WERI-Rb-1 (cell line): ENCODE results near the gene DPEP1.

ENCODE experiments used
- DNase-seq: peaks from one replicate; pipeline ENCODE4 v3.0.0-alpha.2; 2020
- H3K27ac ChIP-seq: fragments of 250-450 bp; sonication (Bioruptor Pico); 2 replicates; pipeline ENCODE4 v1.5.1; 2020; ENCODE audit warnings: mild to moderate bottlenecking, moderate library complexity
- H3K27me3 ChIP-seq: fragments of 250-450 bp; sonication (Bioruptor Pico); 2 replicates; pipeline ENCODE4 v1.5.1; 2021; ENCODE audit warnings: mild to moderate bottlenecking, low read depth, moderate library complexity; ENCODE audit not compliant: insufficient read depth, severe bottlenecking
- H3K36me3 ChIP-seq: fragments of 250-450 bp; sonication (Bioruptor Pico); 2 replicates; pipeline ENCODE4 v1.5.1; 2020; ENCODE audit warnings: mild to moderate bottlenecking, moderate library complexity
- H3K4me3 ChIP-seq: 2 replicates; pipeline ENCODE4 v1.5.1; 2011; ENCODE audit warnings: low read depth, mild to moderate bottlenecking, control low read depth, low read length
- H3K9me3 ChIP-seq: fragments of 250-450 bp; sonication (Bioruptor Pico); 2 replicates; pipeline ENCODE4 v1.5.1; 2021; ENCODE audit warnings: mild to moderate bottlenecking, moderate library complexity; ENCODE audit not compliant: severe bottlenecking
- TF ChIP-seq, protein P1 (sequence below): IDR thresholded peaks from 2 replicates; pipeline ENCODE4 v1.5.1; 2011; ENCODE audit warnings: low read depth, mild to moderate bottlenecking, control low read depth, inconsistent platforms, low read length

The DPEP1 gene

DNA sequence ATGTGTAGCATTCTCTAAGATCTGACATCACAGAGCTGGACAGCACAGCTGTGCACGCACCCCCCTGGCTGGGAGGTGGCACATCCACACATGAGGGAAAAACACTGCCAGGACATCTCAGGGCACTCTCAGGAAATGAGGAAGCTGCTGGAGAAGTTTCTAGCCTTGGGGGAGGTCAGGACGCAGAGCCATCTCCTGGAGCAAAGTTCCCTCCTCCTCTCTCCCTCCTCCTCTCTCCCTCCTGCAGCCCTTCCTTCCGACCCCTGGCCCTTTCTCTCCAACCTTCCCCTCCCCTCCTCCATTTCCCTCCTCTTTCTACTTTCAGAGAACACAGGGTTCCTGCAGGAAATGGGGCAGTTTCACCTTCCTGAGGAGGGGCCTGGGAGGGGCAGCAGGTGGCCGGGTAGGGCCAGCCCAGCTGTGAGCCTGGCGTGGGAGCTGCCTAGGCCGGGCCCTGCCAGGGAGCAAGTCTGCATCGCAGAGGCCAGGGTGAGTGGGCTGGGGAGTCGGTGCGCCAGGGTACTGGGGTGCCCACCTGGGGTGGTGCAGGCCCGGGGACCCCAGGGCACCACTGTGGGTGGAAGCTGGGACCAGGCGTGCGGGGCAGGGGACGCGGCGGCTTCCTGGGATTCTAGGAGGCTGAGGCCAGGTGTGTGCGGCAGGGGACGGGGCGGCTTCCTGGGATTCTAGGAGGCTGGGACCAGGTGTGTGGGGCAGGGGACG is at the start of gene DPEP1:
TSS of gene DPEP1 (plus strand) at position 412 of the 723 bp plus-strand sequence. CDS start 16,769 bp downstream, outside the sequence.
- Histone ChIP-seq H3K4me3 (no peak within 1 kb of the TSS), H3K36me3 (no peaks in the 10 kb centered on the region), H3K9me3 (no peaks in the 10 kb centered on the region), H3K27me3 (no peaks in the 10 kb centered on the region), H3K27ac (no peak within 1 kb of the TSS)
- TF ChIP-seq, protein P1, sequence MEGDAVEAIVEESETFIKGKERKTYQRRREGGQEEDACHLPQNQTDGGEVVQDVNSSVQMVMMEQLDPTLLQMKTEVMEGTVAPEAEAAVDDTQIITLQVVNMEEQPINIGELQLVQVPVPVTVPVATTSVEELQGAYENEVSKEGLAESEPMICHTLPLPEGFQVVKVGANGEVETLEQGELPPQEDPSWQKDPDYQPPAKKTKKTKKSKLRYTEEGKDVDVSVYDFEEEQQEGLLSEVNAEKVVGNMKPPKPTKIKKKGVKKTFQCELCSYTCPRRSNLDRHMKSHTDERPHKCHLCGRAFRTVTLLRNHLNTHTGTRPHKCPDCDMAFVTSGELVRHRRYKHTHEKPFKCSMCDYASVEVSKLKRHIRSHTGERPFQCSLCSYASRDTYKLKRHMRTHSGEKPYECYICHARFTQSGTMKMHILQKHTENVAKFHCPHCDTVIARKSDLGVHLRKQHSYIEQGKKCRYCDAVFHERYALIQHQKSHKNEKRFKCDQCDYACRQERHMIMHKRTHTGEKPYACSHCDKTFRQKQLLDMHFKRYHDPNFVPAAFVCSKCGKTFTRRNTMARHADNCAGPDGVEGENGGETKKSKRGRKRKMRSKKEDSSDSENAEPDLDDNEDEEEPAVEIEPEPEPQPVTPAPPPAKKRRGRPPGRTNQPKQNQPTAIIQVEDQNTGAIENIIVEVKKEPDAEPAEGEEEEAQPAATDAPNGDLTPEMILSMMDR = no peak
- DNase-seq = no peak

DNA sequence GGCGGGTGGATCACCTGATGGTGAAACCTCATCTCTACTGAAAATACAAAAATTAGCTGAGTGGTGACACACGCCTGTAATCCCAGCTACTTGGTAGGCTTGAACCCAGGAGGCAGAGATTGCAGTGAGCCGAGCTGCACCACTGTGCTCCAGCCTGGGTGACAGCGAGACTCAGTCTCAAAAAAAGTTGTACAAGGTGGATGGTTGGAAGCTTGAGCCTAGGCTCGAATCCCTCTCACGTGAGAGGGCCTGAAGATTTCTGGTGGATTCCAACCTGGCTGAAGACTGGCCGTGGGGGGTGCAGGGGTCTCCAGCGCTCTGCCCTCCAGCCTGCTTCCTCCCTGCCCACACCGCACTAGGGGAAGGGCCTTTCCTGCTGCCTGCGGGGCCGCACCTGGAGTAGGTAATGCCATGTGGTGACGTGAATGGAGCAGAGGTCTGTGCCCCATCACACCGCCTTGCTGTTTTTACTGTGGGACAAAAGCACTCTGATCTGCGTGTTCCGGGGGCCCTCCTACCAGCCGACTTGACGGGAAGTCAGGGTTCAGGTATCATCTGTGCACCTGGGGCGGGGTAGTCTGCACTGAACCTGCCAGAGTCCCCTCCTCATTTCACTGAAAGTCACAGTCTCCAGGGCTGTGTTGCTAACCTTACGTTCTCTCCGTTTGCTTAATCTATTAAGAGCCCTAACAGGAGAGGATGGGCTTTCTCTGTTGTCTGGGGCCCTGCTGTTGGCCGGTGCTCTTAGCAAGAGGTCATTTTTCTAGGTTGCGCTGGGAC is 48.8 kb upstream of the DPEP1 start:
- H3K27ac ChIP-seq = peak overlapping the region; percentile 29
- peaks cover 37% of the 10 kb centered on the region for H3K36me3 ChIP-seq
- no peak overlapping the region for H3K4me3 ChIP-seq
- no peaks in the 10 kb centered on the region for H3K27me3 ChIP-seq
- no peak for DNase-seq
- TF ChIP-seq, protein P1 = no peak
- no peaks in the 10 kb centered on the region for H3K9me3 ChIP-seq

DNA sequence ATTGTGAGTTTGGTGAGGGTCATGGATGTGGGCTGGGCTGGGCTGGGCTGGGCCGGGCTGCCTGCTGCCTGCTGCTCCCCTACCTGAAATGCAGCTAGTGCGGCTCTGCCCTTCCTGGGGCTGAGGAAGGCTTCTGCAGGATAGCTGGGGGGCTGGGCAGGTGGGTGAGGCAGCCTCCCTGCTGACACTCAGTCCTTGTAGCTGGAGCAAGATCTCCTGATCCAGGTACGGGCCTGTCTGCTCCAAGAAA is 48.3 kb upstream of the DPEP1 start:
- DNase-seq = no peak
- Histone ChIP-seq H3K9me3 (no peaks in the 10 kb centered on the region), H3K4me3 (peak overlapping the region; percentile 40), H3K27me3 (no peaks in the 10 kb centered on the region), H3K36me3 (peaks cover 37% of the 10 kb centered on the region), H3K27ac (peak overlapping the region; percentile 29)
- TF ChIP-seq, protein P1 = no peak

DNA sequence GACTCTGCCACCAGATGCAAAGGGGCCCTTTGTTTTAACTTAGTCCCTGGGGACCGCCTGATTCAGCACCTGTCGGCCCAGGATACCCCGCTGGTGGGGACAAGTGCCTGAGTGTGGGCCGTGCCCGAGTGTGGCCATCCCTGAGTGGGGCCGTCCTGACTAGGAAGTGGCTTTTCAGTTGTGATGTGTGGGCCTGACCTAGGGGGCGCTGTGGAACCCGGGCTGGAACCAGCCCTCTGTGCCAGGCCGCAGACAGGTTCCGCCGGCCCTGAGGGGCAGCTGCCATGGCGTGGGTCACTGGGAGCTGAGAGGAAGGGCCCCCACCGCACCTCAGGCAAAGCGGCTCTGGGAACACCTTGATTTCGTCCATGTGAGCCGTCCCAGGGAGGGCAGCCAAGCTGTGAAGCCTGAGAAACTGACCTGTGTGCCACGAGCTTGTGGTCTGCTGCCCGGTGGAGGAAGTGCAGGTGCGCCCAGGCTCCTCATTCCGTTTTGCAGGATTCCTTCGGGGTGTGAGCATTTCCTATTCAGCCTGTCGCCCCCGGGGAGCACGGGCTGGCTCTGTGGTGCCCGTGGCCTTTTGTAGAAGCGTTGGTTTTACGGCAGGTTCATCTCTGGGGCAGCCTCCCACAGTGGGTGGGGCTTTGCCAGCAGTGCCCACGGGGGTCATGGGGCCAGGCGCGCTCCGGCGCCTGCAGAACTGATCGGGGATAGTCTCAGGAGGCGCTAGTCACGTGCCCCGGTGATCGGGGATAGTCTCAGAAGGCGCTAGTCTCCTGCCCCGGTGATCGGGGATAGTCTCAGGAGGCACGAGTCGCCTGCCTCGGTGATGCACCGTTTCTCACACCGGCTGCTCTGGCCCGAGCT is 47.7 kb upstream of the DPEP1 start:
- Histone ChIP-seq H3K27ac (peak overlapping the region; percentile 64), H3K9me3 (no peaks in the 10 kb centered on the region), H3K36me3 (peaks cover 37% of the 10 kb centered on the region), H3K4me3 (peak overlapping the region; percentile 40), H3K27me3 (no peaks in the 10 kb centered on the region)
- TF ChIP-seq, protein P1 = peak; percentile 72
- DNase-seq = peak; percentile 65

DNA sequence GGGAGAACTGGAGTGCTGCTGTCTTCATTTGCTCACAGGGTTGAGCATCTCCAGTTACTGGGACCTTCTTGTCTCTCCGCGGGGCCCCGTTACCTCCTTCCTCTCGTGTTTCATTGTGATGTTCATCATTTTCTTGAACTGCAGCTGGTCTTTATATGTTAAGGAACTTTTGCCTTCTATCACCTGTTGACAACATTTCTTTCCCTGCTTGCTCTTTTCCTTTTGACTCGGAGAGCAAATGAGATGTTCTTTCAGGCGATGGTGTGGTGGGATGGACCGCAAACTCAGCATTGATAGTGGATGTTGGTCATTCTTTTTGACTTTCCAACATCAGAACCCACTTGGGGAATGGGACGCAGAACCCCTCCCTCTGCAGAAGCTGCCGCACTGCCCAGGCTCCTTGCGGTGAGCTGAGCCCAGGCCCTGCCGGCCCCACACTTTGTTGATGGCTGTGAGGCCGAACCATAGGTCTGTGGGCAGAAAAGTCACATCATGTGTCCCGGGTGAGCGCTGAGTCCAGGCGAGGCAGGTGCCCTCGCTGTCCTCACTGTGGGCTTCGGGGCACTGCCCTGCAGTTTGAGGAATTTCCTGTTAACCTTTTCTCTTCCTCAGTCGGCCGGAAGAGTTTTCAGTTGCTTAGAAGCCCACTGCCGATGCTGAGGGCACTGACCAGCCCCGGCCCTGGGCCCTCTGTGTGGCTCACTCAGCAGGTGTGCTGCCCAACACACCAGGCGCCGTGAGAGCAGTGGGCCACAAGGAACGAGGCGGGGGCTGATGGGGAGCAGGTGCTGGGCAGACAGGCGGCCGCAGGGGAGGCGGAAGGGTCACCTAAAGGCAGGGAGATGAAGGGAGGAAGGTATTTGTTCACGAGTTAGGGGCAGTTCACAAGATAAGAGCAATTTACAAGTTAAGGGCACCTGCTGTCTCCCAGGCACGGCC is 45.5 kb upstream of the DPEP1 start:
- TF ChIP-seq, protein P1 = no peak
- H3K4me3 ChIP-seq = no peak overlapping the region
- H3K27ac ChIP-seq = no peak overlapping the region
- H3K27me3 ChIP-seq = no peaks in the 10 kb centered on the region
- no peak for DNase-seq
- H3K36me3 ChIP-seq = peaks cover 17% of the 10 kb centered on the region
- H3K9me3 ChIP-seq = no peaks in the 10 kb centered on the region
